Measurements from ENCODE around the gene MOB3A.

Gene MOB3A

GRCh38 chr19:2060884-2061494, 35.1 kb downstream of the MOB3A start:
- Histone ChIP-seq H3K4me3 (ENCODE audit: insufficient read depth, low read depth, low read length, poor library complexity, severe bottlenecking) (peak overlapping the region; percentile 54), H3K27me3 (replicated peaks; ENCODE audit: control insufficient read depth, insufficient read depth, low read length, poor library complexity, severe bottlenecking) (no peaks in the 10 kb centered on the region), H3K4me1 (ENCODE audit: control insufficient read depth, insufficient read depth, low read length, poor library complexity, severe bottlenecking) (peaks cover 57% of the 10 kb centered on the region), H3K9me3 (ENCODE audit: control insufficient read depth, low read length) (no peaks in the 10 kb centered on the region), H3K36me3 (ENCODE audit: control insufficient read depth, insufficient read depth, low read length) (no peaks in the 10 kb centered on the region), H3K27ac (ENCODE audit: insufficient read depth, low read length, poor library complexity, severe bottlenecking) (peak overlapping the region; percentile 96)
- no peak for DNase-seq

- H3K4me3 ChIP-seq (ENCODE audit: insufficient read depth, low read depth, low read length, poor library complexity, severe bottlenecking), result no peak overlapping the region
- no peaks in the 10 kb centered on the region for H3K27me3 ChIP-seq (replicated peaks; ENCODE audit: control insufficient read depth, insufficient read depth, low read length, poor library complexity, severe bottlenecking)
- no peak for DNase-seq
- peaks cover 64% of the 10 kb centered on the region for H3K4me1 ChIP-seq (ENCODE audit: control insufficient read depth, insufficient read depth, low read length, poor library complexity, severe bottlenecking)
- H3K9me3 ChIP-seq (ENCODE audit: control insufficient read depth, low read length), result no peaks in the 10 kb centered on the region
- peak overlapping the region; percentile 96 for H3K27ac ChIP-seq (ENCODE audit: insufficient read depth, low read length, poor library complexity, severe bottlenecking)
- no peaks in the 10 kb centered on the region for H3K36me3 ChIP-seq (ENCODE audit: control insufficient read depth, insufficient read depth, low read length)
Observed at GRCh38 chr19:2059422-2060201, 36.5 kb downstream of the MOB3A start.

- Histone ChIP-seq H3K4me1 (ENCODE audit: control insufficient read depth, insufficient read depth, low read length, poor library complexity, severe bottlenecking) (peaks cover 64% of the 10 kb centered on the region), H3K4me3 (ENCODE audit: insufficient read depth, low read depth, low read length, poor library complexity, severe bottlenecking) (no peak overlapping the region), H3K36me3 (ENCODE audit: control insufficient read depth, insufficient read depth, low read length) (no peaks in the 10 kb centered on the region), H3K27me3 (replicated peaks; ENCODE audit: control insufficient read depth, insufficient read depth, low read length, poor library complexity, severe bottlenecking) (no peaks in the 10 kb centered on the region), H3K9me3 (ENCODE audit: control insufficient read depth, low read length) (no peaks in the 10 kb centered on the region), H3K27ac (ENCODE audit: insufficient read depth, low read length, poor library complexity, severe bottlenecking) (peak overlapping the region; percentile 96)
- DNase-seq, result no peak
Observed at GRCh38 chr19:2058570-2059421, 37.3 kb downstream of the MOB3A start.

- Histone ChIP-seq H3K4me1 (ENCODE audit: control insufficient read depth, insufficient read depth, low read length, poor library complexity, severe bottlenecking) (peaks cover 65% of the 10 kb centered on the region), H3K27me3 (replicated peaks; ENCODE audit: control insufficient read depth, insufficient read depth, low read length, poor library complexity, severe bottlenecking) (no peaks in the 10 kb centered on the region), H3K27ac (ENCODE audit: insufficient read depth, low read length, poor library complexity, severe bottlenecking) (peak overlapping the region; percentile 75), H3K9me3 (ENCODE audit: control insufficient read depth, low read length) (no peaks in the 10 kb centered on the region), H3K36me3 (ENCODE audit: control insufficient read depth, insufficient read depth, low read length) (no peaks in the 10 kb centered on the region), H3K4me3 (ENCODE audit: insufficient read depth, low read depth, low read length, poor library complexity, severe bottlenecking) (no peak overlapping the region)
- DNase-seq, result no peak
Observed at GRCh38 chr19:2057484-2058469, 38.3 kb downstream of the MOB3A start.

GRCh38 chr19:2056837-2057192, 39.3 kb downstream of the MOB3A start:
- no peak for DNase-seq
- Histone ChIP-seq H3K4me3 (ENCODE audit: insufficient read depth, low read depth, low read length, poor library complexity, severe bottlenecking) (peak overlapping the region; percentile 22), H3K27ac (ENCODE audit: insufficient read depth, low read length, poor library complexity, severe bottlenecking) (peak overlapping the region; percentile 75), H3K36me3 (ENCODE audit: control insufficient read depth, insufficient read depth, low read length) (no peaks in the 10 kb centered on the region), H3K9me3 (ENCODE audit: control insufficient read depth, low read length) (no peaks in the 10 kb centered on the region), H3K27me3 (replicated peaks; ENCODE audit: control insufficient read depth, insufficient read depth, low read length, poor library complexity, severe bottlenecking) (no peaks in the 10 kb centered on the region), H3K4me1 (ENCODE audit: control insufficient read depth, insufficient read depth, low read length, poor library complexity, severe bottlenecking) (peaks cover 67% of the 10 kb centered on the region)

- Histone ChIP-seq H3K4me3 (ENCODE audit: insufficient read depth, low read depth, low read length, poor library complexity, severe bottlenecking) (peak overlapping the region; percentile 22), H3K4me1 (ENCODE audit: control insufficient read depth, insufficient read depth, low read length, poor library complexity, severe bottlenecking) (peaks cover 72% of the 10 kb centered on the region), H3K36me3 (ENCODE audit: control insufficient read depth, insufficient read depth, low read length) (no peaks in the 10 kb centered on the region), H3K27ac (ENCODE audit: insufficient read depth, low read length, poor library complexity, severe bottlenecking) (peak overlapping the region; percentile 75), H3K27me3 (replicated peaks; ENCODE audit: control insufficient read depth, insufficient read depth, low read length, poor library complexity, severe bottlenecking) (no peaks in the 10 kb centered on the region), H3K9me3 (ENCODE audit: control insufficient read depth, low read length) (no peaks in the 10 kb centered on the region)
- no peak for DNase-seq
Observed at GRCh38 chr19:2055931-2056836, 39.9 kb downstream of the MOB3A start.

- DNase-seq, result no peak
- Histone ChIP-seq H3K4me1 (ENCODE audit: control insufficient read depth, insufficient read depth, low read length, poor library complexity, severe bottlenecking) (peaks cover 63% of the 10 kb centered on the region), H3K9me3 (ENCODE audit: control insufficient read depth, low read length) (no peaks in the 10 kb centered on the region), H3K36me3 (ENCODE audit: control insufficient read depth, insufficient read depth, low read length) (peaks cover 4% of the 10 kb centered on the region), H3K27me3 (replicated peaks; ENCODE audit: control insufficient read depth, insufficient read depth, low read length, poor library complexity, severe bottlenecking) (no peaks in the 10 kb centered on the region), H3K27ac (ENCODE audit: insufficient read depth, low read length, poor library complexity, severe bottlenecking) (peak overlapping the region; percentile 37), H3K4me3 (ENCODE audit: insufficient read depth, low read depth, low read length, poor library complexity, severe bottlenecking) (no peak overlapping the region)
Observed at GRCh38 chr19:2054763-2055162, 41.4 kb downstream of the MOB3A start.

- Histone ChIP-seq H3K9me3 (ENCODE audit: control insufficient read depth, low read length) (no peaks in the 10 kb centered on the region), H3K4me3 (ENCODE audit: insufficient read depth, low read depth, low read length, poor library complexity, severe bottlenecking) (no peak overlapping the region), H3K27ac (ENCODE audit: insufficient read depth, low read length, poor library complexity, severe bottlenecking) (no peak overlapping the region), H3K4me1 (ENCODE audit: control insufficient read depth, insufficient read depth, low read length, poor library complexity, severe bottlenecking) (peaks cover 62% of the 10 kb centered on the region), H3K36me3 (ENCODE audit: control insufficient read depth, insufficient read depth, low read length) (peaks cover 9% of the 10 kb centered on the region), H3K27me3 (replicated peaks; ENCODE audit: control insufficient read depth, insufficient read depth, low read length, poor library complexity, severe bottlenecking) (no peaks in the 10 kb centered on the region)
- DNase-seq, result no peak
Observed at GRCh38 chr19:2053601-2054389, 42.3 kb downstream of the MOB3A start.
